KBM-7 (cell line): ENCODE data around the gene FAM78B.

Source experiments
- DNase-seq: peaks from one replicate; pipeline ENCODE4 v3.0.0-alpha.2; 2015
- in situ Hi-C: fragments of 300-500 bp; cut with MboI; formaldehyde crosslinking; loops from 2 replicates; pipeline ENCODE4 v1.14.3; 2020; ENCODE audit warnings: low sequenced_read_pairs, low pct_unique_long_range_greater_than_20kb, mixed read lengths

FAM78B gene

GRCh38 chr1:166082601-166083000 is 84.2 kb downstream of the FAM78B start:
- no peak for DNase-seq
- in situ Hi-C loops: no loop called here

- in situ Hi-C loops: no loop called here
- peak; percentile 2 for DNase-seq
Measured at GRCh38 chr1:166080967-166081870, 85.6 kb downstream of the FAM78B start.

DNA sequence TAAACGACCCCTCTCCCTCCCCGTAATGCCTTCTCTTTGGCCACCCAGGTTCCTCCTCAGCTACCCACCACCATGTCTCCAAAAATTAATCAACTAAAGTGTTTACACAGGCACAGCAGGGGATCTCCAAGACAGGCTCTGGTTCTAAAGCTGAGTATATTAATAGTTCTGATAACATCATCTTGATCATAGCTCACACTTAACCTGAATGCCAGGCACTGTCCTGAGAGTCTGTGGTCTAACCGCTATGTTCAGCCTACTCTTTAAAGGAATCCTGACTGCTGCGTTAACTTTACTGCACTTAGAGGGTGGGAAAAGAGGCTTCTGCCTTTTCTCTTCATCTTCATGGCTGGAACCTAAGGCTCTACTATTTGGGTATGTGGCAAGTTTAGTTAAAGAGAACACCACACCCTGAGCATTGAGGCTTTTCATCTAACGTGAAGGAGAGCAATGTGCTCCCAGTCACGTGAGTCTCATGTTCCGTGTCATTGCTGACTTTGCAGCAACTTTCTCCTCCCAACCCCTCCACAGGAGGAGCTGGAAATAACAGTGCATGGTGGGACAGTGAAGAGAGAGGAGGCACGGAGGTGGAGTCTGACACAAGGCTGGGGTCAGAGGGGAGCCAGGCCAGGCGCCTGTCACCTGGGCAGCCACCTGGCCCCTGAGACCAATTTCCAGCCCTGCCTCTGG is 86.4 kb downstream of the FAM78B start:
- DNase-seq: no peak
- in situ Hi-C loops: no loop called here

DNA sequence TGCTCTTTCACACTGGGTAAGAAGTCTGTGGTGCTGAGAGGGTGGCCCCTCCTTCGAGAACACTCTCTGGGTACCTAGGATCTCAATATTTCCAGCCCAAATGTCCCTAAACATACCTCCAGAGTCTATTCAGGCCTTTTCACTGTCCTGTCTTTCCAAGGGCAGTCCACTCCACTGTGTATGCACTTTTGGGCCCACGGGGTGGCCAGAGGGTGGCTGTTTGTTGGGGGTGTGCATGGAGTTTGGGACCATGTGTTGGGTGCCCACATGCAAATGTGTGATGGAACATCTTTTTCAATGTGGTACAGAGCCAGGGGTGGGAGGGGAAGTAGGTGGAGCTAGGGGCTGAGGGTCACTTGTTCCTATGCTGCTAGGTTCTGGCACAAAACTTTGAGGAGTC is 87.5 kb downstream of the FAM78B start:
- in situ Hi-C loops: no loop called here
- no peak for DNase-seq

DNA sequence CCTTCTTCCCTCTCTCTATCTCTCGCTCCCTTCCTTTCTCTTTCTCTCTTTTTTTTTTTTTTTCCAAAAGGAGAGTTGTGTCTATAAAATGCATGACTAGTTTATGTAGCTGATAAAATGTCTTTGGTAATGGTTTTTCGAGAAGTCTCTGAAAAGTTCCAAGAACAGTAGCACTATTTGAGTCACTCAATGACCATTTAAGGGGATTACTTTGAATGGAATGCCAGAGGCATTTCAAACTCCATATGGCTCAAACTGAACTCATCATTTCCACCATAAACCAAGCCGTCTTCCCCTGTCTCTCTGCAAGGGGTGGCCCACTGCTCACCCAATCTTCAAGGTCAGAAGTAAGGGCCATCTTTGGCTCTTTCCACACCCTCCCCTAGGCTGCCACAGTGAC is 93.3 kb downstream of the FAM78B start:
- in situ Hi-C loops: no loop called here
- no peak for DNase-seq

GRCh38 chr1:166069390-166069789 is 97.4 kb downstream of the FAM78B start:
- DNase-seq: peak; percentile 22

DNA sequence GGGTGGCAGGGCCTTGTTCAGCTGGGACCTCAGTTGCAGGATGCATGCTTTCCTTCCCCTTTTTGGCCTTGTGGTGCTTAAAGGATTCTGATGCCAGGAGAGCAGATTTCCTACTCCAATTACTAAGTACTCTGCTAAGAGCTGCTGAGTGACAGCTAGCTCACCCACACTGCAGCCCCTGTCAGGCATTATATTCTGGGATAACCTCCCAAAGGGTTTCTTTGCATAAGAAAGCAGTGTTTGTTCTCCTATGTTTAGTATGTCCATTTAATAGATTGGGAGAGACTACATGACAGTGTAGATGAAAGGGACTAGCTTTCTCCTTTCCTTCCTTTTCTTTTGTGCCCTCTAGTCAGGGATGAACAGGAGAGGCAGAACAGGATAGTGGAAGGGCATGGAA is 100.7 kb downstream of the FAM78B start:
- in situ Hi-C loops: no loop called here
- DNase-seq: no peak

More at GRCh38 chr1:166069390-166069789, 97.4 kb downstream of the FAM78B start:
- in situ Hi-C loops: no loop called here

GRCh38 chr1:166064951-166065350 is 101.8 kb downstream of the FAM78B start:
- in situ Hi-C loops: no loop called here
- no peak for DNase-seq

- in situ Hi-C loops: no loop called here
- DNase-seq: no peak
Measured at GRCh38 chr1:166064313-166064926, 102.4 kb downstream of the FAM78B start.

GRCh38 chr1:166063701-166064100 is 103.1 kb downstream of the FAM78B start:
- in situ Hi-C loops: no loop called here
- DNase-seq: no peak

DNA sequence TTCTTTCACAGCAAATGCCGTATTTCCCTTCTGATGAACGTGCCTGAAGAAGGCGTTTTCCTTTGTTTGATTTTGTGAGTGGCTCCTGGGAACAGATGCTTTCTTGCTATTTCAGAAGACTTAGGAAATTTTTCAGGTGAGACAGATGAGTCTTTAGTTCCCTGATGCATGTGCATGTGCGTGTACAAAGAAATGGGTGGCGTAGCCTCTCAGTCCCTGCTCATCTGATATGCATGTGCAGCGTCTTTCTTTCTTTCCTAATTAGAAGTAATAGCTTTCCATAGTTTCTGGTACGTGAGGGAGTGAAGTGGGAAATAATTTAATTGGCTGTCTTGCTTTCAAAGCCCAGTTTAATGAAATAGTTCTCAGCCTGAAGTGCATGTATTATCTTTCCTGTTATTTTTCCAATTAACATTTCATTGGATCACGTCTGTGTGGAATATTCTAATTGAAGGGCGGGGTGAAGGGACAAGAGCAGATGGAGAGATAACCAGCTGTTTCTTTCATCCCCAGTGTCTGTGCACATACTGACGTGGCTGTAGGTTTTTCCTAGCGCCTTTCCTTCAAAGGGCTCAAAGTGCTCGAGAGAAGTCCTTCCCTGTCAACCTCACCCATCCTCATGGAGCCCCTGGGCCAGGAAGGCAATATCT is 104.3 kb downstream of the FAM78B start:
- in situ Hi-C loops: no loop called here
- DNase-seq: no peak

DNA sequence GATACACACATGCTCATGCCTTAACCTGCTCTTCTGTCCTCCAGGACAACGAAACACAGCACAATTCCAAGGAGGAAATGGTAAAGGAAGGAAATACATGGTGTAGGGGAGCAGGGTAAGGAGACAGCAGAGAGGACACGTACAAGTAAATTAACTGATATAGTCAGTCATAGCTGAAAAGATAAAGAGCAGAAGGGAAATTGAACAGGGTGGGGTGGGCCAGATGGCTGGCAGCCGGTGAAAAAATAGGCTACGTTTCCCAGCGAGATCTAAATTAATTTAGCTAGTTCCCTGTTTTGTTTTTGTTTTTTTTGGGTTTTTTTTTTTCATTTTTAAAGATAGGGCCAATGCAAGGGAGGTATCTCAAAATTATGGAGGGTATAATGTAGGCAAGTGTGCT is 109.2 kb downstream of the FAM78B start:
- in situ Hi-C loops: no loop called here
- DNase-seq: no peak

DNA sequence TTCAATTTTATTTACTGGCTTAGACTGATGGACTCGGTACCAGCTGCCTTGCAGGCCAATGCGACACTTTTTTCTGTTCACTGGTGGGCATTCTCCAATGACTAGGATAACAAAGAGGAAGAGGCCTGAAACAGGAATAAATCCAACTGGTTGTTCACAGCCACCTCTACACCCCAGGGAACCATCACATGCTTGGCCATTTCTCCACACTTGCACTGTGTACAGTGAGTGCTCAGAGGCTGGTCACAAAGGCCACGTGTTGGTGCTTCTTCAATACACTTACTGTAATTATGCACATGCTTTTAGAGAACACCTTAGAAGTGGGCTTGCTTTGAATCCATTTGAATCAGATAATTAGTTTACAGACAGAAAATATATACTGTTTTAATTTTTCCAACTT is 113.4 kb downstream of the FAM78B start:
- in situ Hi-C loops: no loop called here
- DNase-seq: no peak

GRCh38 chr1:166040202-166040997 is 126.4 kb downstream of the FAM78B start:
- in situ Hi-C loops: no loop called here
- no peak for DNase-seq

- in situ Hi-C loops: no loop called here
- no peak for DNase-seq
Measured at GRCh38 chr1:166039436-166040201, 127.2 kb downstream of the FAM78B start.

DNA sequence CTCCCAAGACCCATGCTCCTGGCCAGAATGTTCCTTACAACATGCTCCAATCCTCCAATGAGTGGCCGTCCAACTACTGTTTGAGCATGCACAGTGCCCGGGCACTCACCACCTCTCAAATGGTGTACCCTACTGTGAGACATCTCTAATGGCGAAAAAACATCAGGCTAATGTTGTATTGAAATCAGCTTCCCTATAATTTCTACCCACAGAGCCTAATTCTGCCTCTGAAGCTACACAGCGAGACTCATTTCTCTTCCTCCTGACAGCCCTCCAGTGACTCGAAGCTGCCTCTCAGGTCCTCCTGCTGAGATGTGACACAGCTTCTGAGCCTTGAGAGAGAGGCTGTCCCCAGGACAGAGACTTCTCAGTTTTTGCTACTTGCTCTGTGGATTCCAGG is 130.7 kb downstream of the FAM78B start:
- DNase-seq: no peak
- in situ Hi-C loops: no loop called here

GRCh38 chr1:166032572-166033371 is 134.0 kb downstream of the FAM78B start:
- in situ Hi-C loops: no loop called here
- no peak for DNase-seq
